Measurements from ENCODE around the gene PXDN.

- TF ChIP-seq CTCF (IDR thresholded peaks at IDR 0.05) (no peak), EZH2 (IDR thresholded peaks at IDR 0.05; ENCODE audit: borderline replicate concordance, insufficient read depth, low read depth, low read length, poor library complexity, severe bottlenecking) (no peak)
Observed at GRCh38 chr2:1772471-1773267, 28.4 kb upstream of the PXDN start.
